Measurements from ENCODE around the gene PHF21A.

- TF ChIP-seq CTCF (IDR thresholded peaks at IDR 0.05) (no peak), POLR2A (IDR thresholded peaks at IDR 0.05) (no peak)
These were observed 103.9 kb downstream of the PHF21A start for GRCh38 chr11:46017341-46017740.
